Activated CD4-positive, alpha-beta T cell treated with anti-CD3 and anti-CD28 coated beads, Interleukin-2, amount 10 ng/mL, durations not matched to agents 7 days and 5 days (primary cell): Measurements from ENCODE around the gene MYT1. TPM values are rescaled to one million over a fixed set of nuclear protein-coding genes. Genes with fewer than 3 reads are reported as not detected.
A peak's percentile ranks its signal among the peaks of the same experiment; 100 is the strongest.

ENCODE experiments used
- CTCF ChIA-PET: fragments of 350-600 bp; sonication (Branson Sonifier 250); formaldehyde crosslinking; loops from one replicate; lab custom pipeline; 2021; ENCODE audit warnings: antibody characterized with exemption; lab: Charles Lee
- POLR2A ChIA-PET: fragments of 350-600 bp; sonication (Branson Sonifier 250); formaldehyde crosslinking; loops from one replicate; lab custom pipeline; 2021; ENCODE audit warnings: antibody characterized with exemption; lab: Charles Lee
- DNase-seq: peaks from one replicate; pipeline ENCODE4 v3.0.0-alpha.2; 2020
- H3K27ac Mint-ChIP-seq: one replicate; pipeline ENCODE4 v1.8.0; 2021; ENCODE audit warnings: mild to moderate bottlenecking, moderate library complexity, mixed read lengths
- H3K27me3 Mint-ChIP-seq: one replicate; pipeline ENCODE4 v1.8.0; 2021; ENCODE audit warnings: mixed read lengths
- H3K36me3 Mint-ChIP-seq: one replicate; pipeline ENCODE4 v1.8.0; 2021; ENCODE audit warnings: low read depth, mixed read lengths
- H3K4me1 Mint-ChIP-seq: one replicate; pipeline ENCODE4 v1.8.0; 2021; ENCODE audit warnings: mixed read lengths
- H3K4me3 Mint-ChIP-seq: one replicate; pipeline ENCODE4 v1.8.0; 2021; ENCODE audit warnings: mild to moderate bottlenecking, moderate library complexity, mixed read lengths
- H3K9me3 Mint-ChIP-seq: one replicate; pipeline ENCODE4 v1.8.0; 2021; ENCODE audit warnings: mixed read lengths
- total RNA-seq, 2 experiments: library from RNA; stranded (reverse); gene quantifications; one replicate each; pipeline ENCODE4 v1.2.3, GENCODE V29; 2021

Gene MYT1
- total RNA-seq, 2 experiments from 2014 or later, result not detected

- H3K4me3 Mint-ChIP-seq, result no peak overlapping the region
- H3K9me3 Mint-ChIP-seq, result no peaks in the 10 kb centered on the region
- H3K4me1 Mint-ChIP-seq, result no peaks in the 10 kb centered on the region
- H3K27ac Mint-ChIP-seq, result no peak overlapping the region
- CTCF ChIA-PET, result interaction anchor here (0.8 kb wide), 1 partner anchor 43 kb away, joined by 4 read pairs; no protein-coding TSS in a partner anchor
- no peak for DNase-seq
- no peaks in the 10 kb centered on the region for H3K27me3 Mint-ChIP-seq
- no peaks in the 10 kb centered on the region for H3K36me3 Mint-ChIP-seq
- POLR2A ChIA-PET, result no interaction called here
Observed at GRCh38 chr20:64242797-64243475, 78.7 kb downstream of the MYT1 start.

- CTCF ChIA-PET, result interaction anchor here (1.0 to 1.9 kb wide), 2 partner anchors 11 to 41 kb away, joined by 3 to 8 read pairs; no protein-coding TSS in a partner anchor
- H3K27me3 Mint-ChIP-seq, result no peaks in the 10 kb centered on the region
- no peak overlapping the region for H3K4me3 Mint-ChIP-seq
- no peak for DNase-seq
- no peak overlapping the region for H3K27ac Mint-ChIP-seq
- H3K9me3 Mint-ChIP-seq, result no peaks in the 10 kb centered on the region
- POLR2A ChIA-PET, result no interaction called here
- H3K36me3 Mint-ChIP-seq, result no peaks in the 10 kb centered on the region
- no peaks in the 10 kb centered on the region for H3K4me1 Mint-ChIP-seq
Observed at GRCh38 chr20:64244281-64244805, 80.1 kb downstream of the MYT1 start.

GRCh38 chr20:64244870-64245603 is 80.8 kb downstream of the MYT1 start:
- no peaks in the 10 kb centered on the region for H3K36me3 Mint-ChIP-seq
- H3K9me3 Mint-ChIP-seq, result no peaks in the 10 kb centered on the region
- no peak overlapping the region for H3K27ac Mint-ChIP-seq
- DNase-seq, result no peak
- ChIA-PET CTCF (interaction anchor here (1.9 kb wide), 1 partner anchor 41 kb away, joined by 8 read pairs; no protein-coding TSS in a partner anchor), POLR2A (no interaction called here)
- H3K4me3 Mint-ChIP-seq, result no peak overlapping the region
- no peaks in the 10 kb centered on the region for H3K4me1 Mint-ChIP-seq
- H3K27me3 Mint-ChIP-seq, result peaks cover 3% of the 10 kb centered on the region

GRCh38 chr20:64245746-64246595 is 81.7 kb downstream of the MYT1 start:
- ChIA-PET CTCF (interaction anchor here (1.9 kb wide), 1 partner anchor 40 kb away, joined by 8 read pairs; no protein-coding TSS in a partner anchor), POLR2A (no interaction called here)
- no peak overlapping the region for H3K27ac Mint-ChIP-seq
- H3K9me3 Mint-ChIP-seq, result no peaks in the 10 kb centered on the region
- peaks cover 10% of the 10 kb centered on the region for H3K27me3 Mint-ChIP-seq
- H3K4me1 Mint-ChIP-seq, result no peaks in the 10 kb centered on the region
- no peak overlapping the region for H3K4me3 Mint-ChIP-seq
- no peaks in the 10 kb centered on the region for H3K36me3 Mint-ChIP-seq
- no peak for DNase-seq

- Mint-ChIP-seq H3K27ac (no peak overlapping the region), H3K4me1 (no peaks in the 10 kb centered on the region), H3K36me3 (no peaks in the 10 kb centered on the region), H3K27me3 (peaks cover 14% of the 10 kb centered on the region), H3K4me3 (no peak overlapping the region), H3K9me3 (no peaks in the 10 kb centered on the region)
- CTCF ChIA-PET, result interaction anchor here (3.9 kb wide), 1 partner anchor 39 kb away, joined by 13 read pairs; no protein-coding TSS in a partner anchor
- DNase-seq, result no peak
- POLR2A ChIA-PET, result no interaction called here
Observed at GRCh38 chr20:64246616-64247306, 82.5 kb downstream of the MYT1 start.

DNA sequence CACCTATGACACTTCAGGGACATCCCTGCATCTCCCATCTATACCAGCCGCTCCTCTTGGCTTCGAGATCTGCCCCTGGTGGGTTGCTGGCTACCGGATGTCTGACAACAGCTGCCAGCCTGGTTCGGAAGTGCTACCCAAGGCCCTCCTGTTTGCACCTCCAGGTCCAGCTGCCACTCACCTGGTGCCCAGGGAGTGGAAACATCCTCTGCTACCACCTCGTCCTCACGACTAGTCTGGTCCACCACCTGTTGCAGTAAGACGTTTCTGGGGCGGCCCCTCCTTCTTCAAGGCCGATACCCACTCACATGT is 83.0 kb downstream of the MYT1 start:
- Mint-ChIP-seq H3K4me3 (no peak overlapping the region), H3K36me3 (no peaks in the 10 kb centered on the region), H3K27ac (no peak overlapping the region), H3K27me3 (peaks cover 17% of the 10 kb centered on the region), H3K9me3 (no peaks in the 10 kb centered on the region), H3K4me1 (no peaks in the 10 kb centered on the region)
- CTCF ChIA-PET, result interaction anchor here (3.9 kb wide), 1 partner anchor 39 kb away, joined by 13 read pairs; no protein-coding TSS in a partner anchor
- POLR2A ChIA-PET, result no interaction called here
- no peak for DNase-seq

DNA sequence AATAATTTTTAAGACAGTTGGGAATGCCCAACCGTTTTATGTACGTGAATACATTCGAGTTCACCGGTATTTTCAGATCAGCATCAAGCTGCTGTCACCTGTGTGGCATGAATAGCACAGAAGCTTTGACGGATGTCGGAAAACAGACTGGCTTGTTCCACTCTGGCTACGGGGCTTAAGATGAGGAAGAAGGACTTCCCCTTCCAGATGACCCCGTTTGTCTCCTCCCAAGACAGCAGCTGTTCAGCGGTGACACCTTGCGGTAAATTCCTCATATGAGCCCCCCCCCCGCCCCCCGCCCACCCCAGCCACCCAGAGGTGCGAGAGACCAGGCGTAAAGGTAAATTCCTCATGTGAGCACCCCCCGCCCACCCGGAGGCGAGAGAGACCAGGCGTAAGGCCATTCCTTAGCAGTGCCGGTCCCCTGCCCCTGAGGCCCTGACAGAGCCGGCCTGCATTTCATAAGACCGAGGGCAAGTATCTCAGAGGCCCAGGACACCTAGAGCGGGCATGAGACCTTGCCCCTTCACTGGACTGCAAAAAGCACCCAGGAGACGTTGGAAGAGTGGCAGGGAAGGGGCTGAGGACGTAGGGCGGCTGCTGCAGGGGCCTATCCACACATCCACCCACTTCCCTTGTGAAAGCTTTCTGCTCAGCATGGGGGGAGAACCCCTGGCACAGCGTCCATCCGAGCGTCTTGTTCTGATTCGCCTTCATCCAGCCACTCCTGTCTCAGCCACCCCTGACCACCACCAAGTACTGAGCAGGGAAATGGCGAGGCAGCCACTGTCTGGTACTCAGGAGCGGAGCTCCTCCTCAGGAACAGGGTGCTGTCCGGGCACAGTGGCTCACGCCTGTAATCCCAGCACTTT is 84.0 kb downstream of the MYT1 start:
- Mint-ChIP-seq H3K36me3 (no peaks in the 10 kb centered on the region), H3K4me1 (no peaks in the 10 kb centered on the region), H3K4me3 (no peak overlapping the region), H3K27ac (no peak overlapping the region), H3K9me3 (no peaks in the 10 kb centered on the region), H3K27me3 (peaks cover 18% of the 10 kb centered on the region)
- ChIA-PET POLR2A (no interaction called here), CTCF (interaction anchor here (3.9 kb wide), 1 partner anchor 38 kb away, joined by 13 read pairs; no protein-coding TSS in a partner anchor)
- DNase-seq, result no peak

DNA sequence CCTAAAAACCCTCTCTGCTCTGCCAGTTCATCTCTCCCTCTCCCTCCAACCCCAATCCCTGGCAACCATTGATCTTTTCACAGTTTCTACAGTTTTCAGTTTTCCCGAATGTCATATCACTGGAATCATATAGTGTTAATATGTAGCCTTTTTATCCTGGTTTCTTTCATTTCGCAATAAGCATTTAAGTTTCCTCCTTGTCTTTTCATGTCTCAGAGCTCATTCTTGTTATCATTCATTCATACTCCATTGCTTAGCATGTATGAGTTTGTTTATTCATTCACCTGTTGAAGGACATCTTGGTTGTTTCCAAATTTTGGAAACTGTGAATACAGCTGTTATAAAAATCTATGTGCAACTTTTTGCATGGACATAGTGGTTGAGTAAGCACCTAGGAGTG is 85.8 kb downstream of the MYT1 start:
- POLR2A ChIA-PET, result no interaction called here

GRCh38 chr20:64253000-64253383 is 88.7 kb downstream of the MYT1 start:
- H3K27me3 Mint-ChIP-seq, result peaks cover 18% of the 10 kb centered on the region
- H3K4me1 Mint-ChIP-seq, result peaks cover 27% of the 10 kb centered on the region
- H3K4me3 Mint-ChIP-seq, result no peak overlapping the region
- no peak for DNase-seq
- H3K27ac Mint-ChIP-seq, result no peak overlapping the region
- ChIA-PET CTCF (interaction anchor here (1.6 to 9.8 kb wide), 3 partner anchors 9 to 31 kb away, joined by 3 to 93 read pairs (median 4); no protein-coding TSS in a partner anchor), POLR2A (no interaction called here)
- H3K36me3 Mint-ChIP-seq, result no peaks in the 10 kb centered on the region
- no peaks in the 10 kb centered on the region for H3K9me3 Mint-ChIP-seq

More for the DNA sequence above, 85.8 kb downstream of the MYT1 start:
- CTCF ChIA-PET, result interaction anchor here (3.9 kb wide), 1 partner anchor 36 kb away, joined by 13 read pairs; no protein-coding TSS in a partner anchor
- no peak overlapping the region for H3K27ac Mint-ChIP-seq
- H3K9me3 Mint-ChIP-seq, result no peaks in the 10 kb centered on the region
- H3K36me3 Mint-ChIP-seq, result no peaks in the 10 kb centered on the region
- DNase-seq, result no peak
- peaks cover 18% of the 10 kb centered on the region for H3K27me3 Mint-ChIP-seq
- no peak overlapping the region for H3K4me3 Mint-ChIP-seq
- peaks cover 8% of the 10 kb centered on the region for H3K4me1 Mint-ChIP-seq

DNA sequence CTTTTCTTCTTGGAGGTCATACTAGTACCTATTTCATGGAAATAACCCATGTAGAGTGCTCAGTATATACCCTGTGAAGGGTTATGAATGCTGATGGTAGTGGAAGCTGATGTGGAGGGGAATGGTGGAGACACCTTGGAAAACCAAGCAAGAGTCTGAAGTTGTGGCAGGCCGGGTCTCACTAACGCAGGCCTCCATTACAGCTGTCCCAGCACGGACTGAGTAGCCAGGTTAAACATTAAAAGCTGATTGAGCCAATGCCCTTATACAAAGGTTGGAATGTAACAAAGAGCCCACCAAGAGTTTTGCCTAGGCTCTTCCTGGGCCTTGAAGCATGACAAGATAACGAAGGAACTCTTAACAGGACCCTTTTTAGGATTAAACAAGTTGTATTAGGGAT is 89.2 kb downstream of the MYT1 start:
- no peak overlapping the region for H3K27ac Mint-ChIP-seq
- CTCF ChIA-PET, result interaction anchor here (1.6 to 9.8 kb wide), 2 partner anchors 8 to 31 kb away, joined by 3 to 93 read pairs; no protein-coding TSS in a partner anchor
- no peak overlapping the region for H3K4me3 Mint-ChIP-seq
- H3K4me1 Mint-ChIP-seq, result peaks cover 31% of the 10 kb centered on the region
- H3K36me3 Mint-ChIP-seq, result no peaks in the 10 kb centered on the region
- DNase-seq, result no peak
- H3K9me3 Mint-ChIP-seq, result no peaks in the 10 kb centered on the region
- peaks cover 18% of the 10 kb centered on the region for H3K27me3 Mint-ChIP-seq
- POLR2A ChIA-PET, result no interaction called here

DNA sequence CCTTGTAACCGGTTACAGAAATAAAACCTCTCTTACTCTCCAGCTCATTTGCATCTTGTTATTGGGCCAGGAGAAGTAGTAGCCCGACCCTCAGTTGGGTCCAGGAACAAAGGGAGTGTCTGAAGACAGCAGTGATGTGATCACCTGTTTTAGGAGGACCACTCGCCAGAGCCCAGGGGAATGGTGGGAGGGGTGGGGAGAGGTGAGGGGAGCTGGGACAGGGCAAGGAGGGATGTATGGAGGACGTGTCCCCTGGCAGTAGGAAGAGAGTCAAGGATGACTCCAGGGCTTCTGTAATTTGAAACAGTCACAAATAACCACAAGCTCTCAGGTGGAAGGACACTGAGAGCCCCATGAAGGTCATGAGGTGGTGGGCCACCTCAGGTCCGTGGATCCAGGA is 89.9 kb downstream of the MYT1 start:
- DNase-seq, result no peak
- Mint-ChIP-seq H3K4me1 (peaks cover 38% of the 10 kb centered on the region), H3K4me3 (peak overlapping the region; percentile 61), H3K27ac (peak overlapping the region; percentile 67), H3K36me3 (no peaks in the 10 kb centered on the region), H3K9me3 (no peaks in the 10 kb centered on the region), H3K27me3 (peaks cover 18% of the 10 kb centered on the region)
- ChIA-PET CTCF (interaction anchor here (9.8 kb wide), 1 partner anchor 30 kb away, joined by 93 read pairs; no protein-coding TSS in a partner anchor), POLR2A (no interaction called here)
